OCI-LY7 (cell line): ENCODE results near the gene GIPC2. TPM values are rescaled to one million over a fixed set of nuclear protein-coding genes. Genes with fewer than 3 reads are reported as not detected.
"Not testable (repeated sequence)": the region's sequence is repeated elsewhere in the genome, so short reads cannot be mapped to it uniquely, and the experiment has no call there.

Experiments used
- BruUV-seq: library from RNA; stranded (reverse); fragments of 400-500 nt; replicated peaks from 2 replicates; lab custom pipeline; 2021; lab: Mats Ljungman, UMichigan
- CTCF ChIA-PET: fragments of 300-600 bp; sonication (Branson Sonifier 250); formaldehyde crosslinking; loops from one replicate; lab custom pipeline; 2022; ENCODE audit warnings: antibody characterized with exemption; ENCODE audit not compliant: unreplicated experiment; lab: Charles Lee
- POLR2A ChIA-PET: fragments of 300-600 bp; sonication (Branson Sonifier 250); formaldehyde crosslinking; loops from one replicate; lab custom pipeline; 2022; ENCODE audit warnings: antibody characterized with exemption; lab: Charles Lee
- DNase-seq: peaks from one replicate; pipeline ENCODE4 v3.0.0-alpha.2; 2015; ENCODE audit warnings: low spot score
- H2AFZ ChIP-seq: fragments of 200-600 bp; sonication (generic), shearing (Covaris generic); 2 replicates; pipeline ENCODE4 v1.6.1; 2014; ENCODE audit warnings: mild to moderate bottlenecking, antibody characterized with exemption, low read length, moderate library complexity
- H3K27ac ChIP-seq: fragments of 200-600 bp; sonication (generic); 2 replicates; pipeline ENCODE4 v1.5.1; 2014; ENCODE audit warnings: mixed run types, low read depth, mild to moderate bottlenecking, moderate library complexity, low read length, inconsistent platforms; ENCODE audit not compliant: poor library complexity, severe bottlenecking
- H3K36me3 ChIP-seq: fragments of 200-600 bp; sonication (generic); 2 replicates; pipeline ENCODE4 v1.6.1; 2014; ENCODE audit warnings: mild to moderate bottlenecking, antibody characterized with exemption, low read length, moderate library complexity, mixed read lengths; ENCODE audit not compliant: insufficient read depth
- H3K4me1 ChIP-seq: fragments of 200-600 bp; sonication (generic); 2 replicates; pipeline ENCODE4 v1.5.1; 2014; ENCODE audit warnings: mild to moderate bottlenecking, low read length; ENCODE audit not compliant: insufficient read depth, poor library complexity, severe bottlenecking
- H3K4me2 ChIP-seq: fragments of 200-600 bp; sonication (generic); 2 replicates; pipeline ENCODE4 v1.6.1; 2014; ENCODE audit warnings: mild to moderate bottlenecking, low read length
- H3K4me3 ChIP-seq: fragments of 200-600 bp; sonication (generic); 2 replicates; pipeline ENCODE4 v1.5.1; 2014; ENCODE audit warnings: mild to moderate bottlenecking, low read depth, low read length; ENCODE audit not compliant: poor library complexity, severe bottlenecking
- H3K79me2 ChIP-seq: fragments of 200-600 bp; sonication (generic); 2 replicates; pipeline ENCODE4 v1.6.1; 2016; ENCODE audit warnings: low read depth, mild to moderate bottlenecking, low read length, moderate library complexity, mixed read lengths; ENCODE audit not compliant: insufficient read depth
- H3K9me2 ChIP-seq: fragments of 200-600 bp; sonication (generic); 2 replicates; pipeline ENCODE4 v1.6.1; 2016; ENCODE audit warnings: mild to moderate bottlenecking, low read length, mixed read lengths; ENCODE audit not compliant: insufficient read depth
- H3K9me3 ChIP-seq: fragments of 200-600 bp; sonication (generic); 2 replicates; pipeline ENCODE4 v1.6.1; 2014; ENCODE audit warnings: mild to moderate bottlenecking, mixed run types, low read length, mixed read lengths
- H4K20me1 ChIP-seq: fragments of 200-600 bp; sonication (generic); 2 replicates; pipeline ENCODE4 v1.6.1; 2014; ENCODE audit warnings: mild to moderate bottlenecking, antibody characterized with exemption, low read length, moderate library complexity, mixed read lengths; ENCODE audit not compliant: insufficient read depth
- CTCF ChIP-seq: fragments of 200-600 bp; sonication (generic); conservative IDR thresholded peaks from 2 replicates; pipeline ENCODE4 v1.5.1; 2014; ENCODE audit warnings: mild to moderate bottlenecking, antibody characterized with exemption, low read length, moderate library complexity, mixed read lengths
- EZH2phosphoT487 ChIP-seq: fragments of 200-600 bp; sonication (generic); IDR thresholded peaks from 2 replicates; pipeline ENCODE4 v1.6.1; 2018; ENCODE audit warnings: low read depth, borderline replicate concordance, mild to moderate bottlenecking, mixed run types, antibody characterized with exemption, low read length, moderate library complexity, mixed read lengths
- intact Hi-C: fragments of 100-400 bp; cut with micrococcal nuclease; formaldehyde crosslinking; loops from one replicate; pipeline ENCODE4 v1.10.0; 2022; ENCODE audit not compliant: unreplicated experiment
- total RNA-seq, 2 experiments: library from RNA; depleted of rRNA in 1 of 2; stranded (reverse); fragments of >200 nt in 1 of 2; shearing (Covaris generic) in 1 of 2; gene quantifications; 2 replicates each; pipeline ENCODE4 v1.2.3, GENCODE V29; 2014 to 2022

GIPC2 gene
- total RNA-seq, 2 experiments from 2014 or later: not detected

DNA sequence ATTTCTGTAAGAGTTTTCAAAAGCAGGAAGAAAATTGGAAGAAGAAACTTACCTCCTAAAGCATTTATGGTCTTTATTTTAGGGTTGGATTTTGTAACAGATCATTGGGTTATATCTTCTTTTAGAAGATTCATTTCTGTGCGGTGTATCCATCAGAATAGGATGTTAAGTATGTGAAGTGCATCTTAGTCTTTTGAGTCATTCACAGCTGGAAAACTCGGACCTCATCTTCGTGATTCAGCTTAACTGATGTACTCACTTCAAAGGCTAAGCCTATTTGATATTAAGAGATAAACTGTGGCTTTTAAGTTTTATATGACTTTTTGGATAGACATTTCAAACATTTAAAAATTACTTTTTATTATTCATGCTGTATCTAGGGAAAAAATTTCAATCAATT, 56.3 kb downstream of the GIPC2 start:
- TF ChIP-seq CTCF (no peak), EZH2phosphoT487 (no peak)
- Histone ChIP-seq H3K79me2 (no peaks in the 10 kb centered on the region), H4K20me1 (no peaks in the 10 kb centered on the region), H3K9me3 (no peaks in the 10 kb centered on the region), H3K9me2 (no peaks in the 10 kb centered on the region), H3K4me3 (no peak overlapping the region), H3K27ac (no peak overlapping the region), H3K4me2 (no peak overlapping the region), H3K4me1 (no peaks in the 10 kb centered on the region), H2AFZ (no peak overlapping the region), H3K36me3 (no peaks in the 10 kb centered on the region)
- CTCF ChIA-PET: no interaction called here
- DNase-seq: no peak
- BruUV-seq: no TSS peak
- intact Hi-C loops: no loop called here
- POLR2A ChIA-PET: interaction anchor here (1.4 kb wide), 1 partner anchor 20 kb away, joined by 5 read pairs; no protein-coding TSS in a partner anchor

DNA sequence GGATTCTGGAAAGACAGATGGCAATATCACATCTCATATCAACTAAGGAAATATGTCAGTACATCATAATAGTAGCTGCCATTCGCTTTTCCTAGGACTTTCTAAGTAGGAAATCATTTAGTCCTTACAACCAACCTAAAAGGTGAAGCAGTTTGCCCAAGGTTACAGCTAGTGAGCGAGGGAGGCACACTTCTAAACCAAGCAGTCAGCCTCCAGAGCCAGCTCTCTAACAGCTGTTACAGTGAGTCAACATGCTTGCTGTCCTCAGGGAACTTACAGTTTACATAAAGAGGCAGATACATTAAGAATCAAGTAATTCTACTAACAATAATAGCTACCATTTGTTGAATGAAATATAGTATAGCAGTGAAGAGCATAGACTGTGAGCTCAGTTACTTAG, 57.1 kb downstream of the GIPC2 start:
- H4K20me1 ChIP-seq: no peaks in the 10 kb centered on the region
- no peaks in the 10 kb centered on the region for H3K36me3 ChIP-seq
- H3K4me3 ChIP-seq: no peak overlapping the region
- H3K9me2 ChIP-seq: no peaks in the 10 kb centered on the region
- POLR2A ChIA-PET: interaction anchor here (0.6 to 1.0 kb wide), 3 partner anchors 37 to 431 kb away, joined by 3 to 4 read pairs (median 3); no protein-coding TSS in a partner anchor
- H3K9me3 ChIP-seq: no peaks in the 10 kb centered on the region
- no peaks in the 10 kb centered on the region for H3K79me2 ChIP-seq
- no peak overlapping the region for H2AFZ ChIP-seq
- no peak overlapping the region for H3K27ac ChIP-seq
- TF ChIP-seq CTCF: no peak
- TF ChIP-seq EZH2phosphoT487: no peak
- no peak overlapping the region for H3K4me2 ChIP-seq
- H3K4me1 ChIP-seq: no peaks in the 10 kb centered on the region
- CTCF ChIA-PET: no interaction called here
- intact Hi-C loops: no loop called here
- no peak for DNase-seq
- BruUV-seq: no TSS peak

GRCh38 chr1:78104322-78104721, 58.6 kb downstream of the GIPC2 start:
- Histone ChIP-seq H3K4me2 (no peak overlapping the region), H3K27ac (no peak overlapping the region), H3K4me1 (no peaks in the 10 kb centered on the region), H3K4me3 (no peak overlapping the region), H3K36me3 (no peaks in the 10 kb centered on the region), H2AFZ (no peak overlapping the region), H3K9me3 (no peaks in the 10 kb centered on the region), H3K9me2 (no peaks in the 10 kb centered on the region), H4K20me1 (no peaks in the 10 kb centered on the region), H3K79me2 (no peaks in the 10 kb centered on the region)
- no TSS peak for BruUV-seq
- DNase-seq: no peak
- intact Hi-C loops: no loop called here
- TF ChIP-seq EZH2phosphoT487 (no peak), CTCF (no peak)
- ChIA-PET CTCF (interaction anchor here (0.5 kb wide), 1 partner anchor 1376 kb away, joined by 3 read pairs; no protein-coding TSS in a partner anchor), POLR2A (interaction anchor here (0.6 to 1.5 kb wide), 3 partner anchors 10 to 36 kb away, joined by 3 to 4 read pairs (median 4); no protein-coding TSS in a partner anchor)

DNA sequence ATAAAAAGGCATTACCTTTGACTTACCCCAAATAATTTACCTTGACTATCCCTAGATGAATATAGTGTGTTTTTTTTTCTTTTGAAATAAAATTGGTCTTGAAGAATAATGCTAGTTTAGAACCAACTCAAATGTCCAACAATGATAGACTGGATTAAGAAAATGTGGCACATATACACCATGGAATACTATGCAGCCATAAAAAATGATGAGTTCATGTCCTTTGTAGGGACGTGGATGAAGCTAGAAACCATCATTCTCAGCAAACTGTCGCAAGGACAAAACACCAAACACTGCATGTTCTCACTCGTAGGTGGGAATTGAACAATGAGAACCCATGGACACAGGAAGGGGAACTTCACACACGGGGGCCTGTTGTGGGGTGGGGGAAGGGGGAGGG, 63.9 kb downstream of the GIPC2 start:
- H3K4me3 ChIP-seq, H3K4me2 ChIP-seq, H4K20me1 ChIP-seq, POLR2A ChIA-PET, H3K27ac ChIP-seq, H3K9me2 ChIP-seq, H3K79me2 ChIP-seq, H2AFZ ChIP-seq, H3K9me3 ChIP-seq, H3K36me3 ChIP-seq, BruUV-seq, CTCF ChIA-PET, DNase-seq, H3K4me1 ChIP-seq: not testable (repeated sequence)
- intact Hi-C loops: loop anchor here (5.0 to 10.0 kb wide), 2 partner anchors 182 to 565 kb away; no protein-coding TSS in a partner anchor
